K562 (cell line): Measurements from ENCODE around the gene AAGAB. TPM values are rescaled to one million over a fixed set of nuclear protein-coding genes. Genes with fewer than 3 reads are reported as not detected.

ENCODE experiments used
- ATAC-seq: fragments of 200-7000 bp; cut with Tn5 transposase; 3 replicates; pipeline ENCODE4 v1.9.1; 2020; ENCODE audit warnings: moderate library complexity
- BruUV-seq: library from RNA; stranded (reverse); fragments of 400-500 nt; replicated peaks from 2 replicates; lab custom pipeline; 2021; lab: Mats Ljungman, UMichigan
- CTCF ChIA-PET: fragments of 300-600 bp; formaldehyde crosslinking; extraction: SDS; loops from one replicate; lab custom pipeline; 2021; ENCODE audit warnings: low intra/inter-chr PET ratio; lab: Yijun Ruan, JAX
- POLR2A ChIA-PET: fragments of 300-600, 350-650 bp; sonication (Branson Sonifier 250); formaldehyde crosslinking; extraction: SDS; loops from one replicate; lab custom pipeline; 2021; ENCODE audit warnings: antibody characterized with exemption, inconsistent platforms; lab: Yijun Ruan, JAX
- DNase-seq, 4 experiments: peaks; one replicate each; pipeline versions ENCODE4 v3.0.0 to v3.0.0-alpha.2; 2011 to 2018; ENCODE audit warnings: low spot score in 3 of 4, mixed read lengths in 3 of 4; ENCODE audit errors: extremely low read depth in 1 of 4
- FAIRE-seq: peaks from 2 replicates; lab custom pipeline; 2011; peaks lifted over from hg19 to GRCh38; lab: Jason Lieb, UNC
- H2AFZ ChIP-seq: 2 replicates; pipeline ENCODE4 v1.6.0; 2011; ENCODE audit warnings: low read depth, low read length, control low read depth, inconsistent platforms
- H3K27ac ChIP-seq: fragments of 200-600 bp; 3 replicates; pipeline ENCODE4 v1.8.0; 2011; ENCODE audit warnings: low read depth, mild to moderate bottlenecking, control low read depth, inconsistent platforms, low read length, moderate library complexity, mixed read lengths; ENCODE audit errors: extremely low read depth
- H3K27me3 ChIP-seq, 2 experiments: fragments of 300-600 bp in 1 of 2; 2 replicates in 1 of 2; 3 replicates in 1 of 2; pipeline versions ENCODE4 v1.6.0 to v1.8.0; 2011; ENCODE audit warnings: inconsistent platforms in 2 of 2, low read length in 2 of 2, mild to moderate bottlenecking in 1 of 2, mixed read lengths in 1 of 2, moderate library complexity in 1 of 2; ENCODE audit not compliant: control insufficient read depth in 2 of 2, insufficient read depth in 2 of 2
- H3K36me3 ChIP-seq: fragments of 300-600 bp; 3 replicates; pipeline ENCODE4 v1.8.0; 2011; ENCODE audit warnings: mild to moderate bottlenecking, low read length, inconsistent platforms; ENCODE audit not compliant: control insufficient read depth, insufficient read depth
- H3K4me1 ChIP-seq, 2 experiments: fragments of 200-600 bp in 1 of 2; replicated peaks in 1 of 2; 2 replicates in 1 of 2; 3 replicates in 1 of 2; pipeline versions ENCODE4 v1.5.1 to v1.8.0; 2011; ENCODE audit warnings: inconsistent platforms in 2 of 2, low read length in 2 of 2, mild to moderate bottlenecking in 1 of 2, mixed read lengths in 1 of 2, moderate library complexity in 1 of 2; ENCODE audit not compliant: control insufficient read depth in 2 of 2, insufficient read depth in 2 of 2
- H3K4me2 ChIP-seq: 2 replicates; pipeline ENCODE4 v1.6.1; 2011; ENCODE audit warnings: low read length, control low read depth, inconsistent platforms, mixed read lengths; ENCODE audit not compliant: insufficient read depth
- H3K4me3 ChIP-seq: fragments of 200-600 bp; sonication (generic), shearing (Covaris generic); 2 replicates; pipeline ENCODE4 v1.5.1; 2016; ENCODE audit warnings: control low read depth, inconsistent platforms
- H3K79me2 ChIP-seq: fragments of 200-600 bp; 3 replicates; pipeline ENCODE4 v1.8.0; 2011; ENCODE audit warnings: low read length, inconsistent platforms; ENCODE audit not compliant: control insufficient read depth, insufficient read depth
- H3K9ac ChIP-seq, 2 experiments: 2 replicates each; pipeline versions ENCODE4 v1.6.0 to v1.6.1; 2011; ENCODE audit warnings: low read depth in 2 of 2, low read length in 2 of 2, control low read depth in 1 of 2, inconsistent platforms in 1 of 2, mild to moderate bottlenecking in 1 of 2, mixed read lengths in 1 of 2; ENCODE audit not compliant: insufficient read depth in 1 of 2
- H3K9me1 ChIP-seq: one replicate; pipeline ENCODE4 v1.6.0; 2011; ENCODE audit warnings: inconsistent platforms, mild to moderate bottlenecking, low read length, moderate library complexity; ENCODE audit not compliant: control insufficient read depth, insufficient read depth
- H3K9me3 ChIP-seq: replicated peaks from 2 replicates; pipeline ENCODE4 v1.5.1; 2011; ENCODE audit warnings: low read depth, low read length, inconsistent platforms; ENCODE audit not compliant: control insufficient read depth, insufficient read depth
- H4K20me1 ChIP-seq: replicated peaks from 2 replicates; pipeline ENCODE4 v1.6.1; 2011; ENCODE audit warnings: low read length, inconsistent platforms, mixed read lengths; ENCODE audit not compliant: control insufficient read depth, insufficient read depth
- C11orf30 ChIP-seq: fragments of 450-650 bp; IDR thresholded peaks from 2 replicates; pipeline ENCODE4 v1.6.1; 2016; ENCODE audit warnings: low read depth, mild to moderate bottlenecking
- PCBP2 ChIP-seq: fragments of 200-400 bp; formaldehyde crosslinking; IDR thresholded peaks from 2 replicates; pipeline ENCODE4 v1.6.1; 2018; ENCODE audit warnings: low read length, low read depth, mild to moderate bottlenecking, moderate library complexity; ENCODE audit not compliant: poor library complexity, severe bottlenecking
- POLR2A ChIP-seq: fragments of 450-650 bp; conservative IDR thresholded peaks from 2 replicates; pipeline ENCODE4 v1.6.1; 2016
- THRB ChIP-seq: fragments of 450-650 bp; formaldehyde crosslinking; conservative IDR thresholded peaks from 2 replicates; pipeline ENCODE4 v1.4.0; 2022; ENCODE audit warnings: mild to moderate bottlenecking, missing genetic modification characterization
- ZNF316 ChIP-seq: fragments of 450-650 bp; IDR thresholded peaks from 2 replicates; pipeline ENCODE4 v1.6.1; 2016
- ZNF766 ChIP-seq: fragments of 200-800 bp; sonication (Bioruptor generic); conservative IDR thresholded peaks from 2 replicates; pipeline ENCODE4 v1.6.1; 2016; ENCODE audit warnings: missing genetic modification characterization, missing compliant biosample characterization
- WGBS: fragments of 100-300 bp; shearing (Covaris generic); methylation state at CpG from one replicate; pipeline ENCODE4 v1.1.6; 2016; ENCODE audit warnings: low coverage, mixed read lengths; ENCODE audit not compliant: insufficient coverage; ENCODE audit errors: missing lambda C conversion rate; 5-methylcytosine and 5-hydroxymethylcytosine counted together
- in situ Hi-C: fragments of 300-500 bp; cut with MboI; formaldehyde crosslinking; loops from 4 replicates; pipeline ENCODE4 v1.15.0; 2018; ENCODE audit warnings: inconsistent platforms, mixed read lengths
- intact Hi-C: fragments of 100-400 bp; cut with micrococcal nuclease; formaldehyde crosslinking; loops from 2 replicates; pipeline ENCODE4 v1.14.2; 2022
- polyA plus RNA-seq, 8 experiments: library from polyadenylated mRNA; depleted of rRNA in 4 of 8; stranded (reverse) in 5 of 8; unstranded in 3 of 8; fragments of >200 nt; fragmentation: Nextera tagmentation in 2 of 8; fragmentation: Illumina TruSeq in 1 of 8; extraction: Ambion mirVana in 2 of 8; extraction: Trizol in 1 of 8; gene quantifications; 2 replicates each; pipeline versions ENCODE4 v1.2.1 to v1.2.3, GENCODE V29; 2011 to 2014; ENCODE audit warnings: inconsistent platforms in 1 of 8, missing spikeins in 1 of 8
- total RNA-seq, 7 experiments: library from RNA; depleted of rRNA in 6 of 7; stranded (reverse); fragments of >200 nt in 6 of 7; fragmentation: Illumina TruSeq in 2 of 7; extraction: Trizol in 2 of 7; gene quantifications; 2 replicates each; pipeline versions ENCODE4 v1.2.1 to v1.2.3, GENCODE V29; 2011 to 2021; ENCODE audit warnings: low replicate concordance in 1 of 7

The AAGAB gene
- total and polyA plus RNA-seq, 9 of the 15 experiments (the other 6 are each of a cell fraction or from before 2014, with no cell fraction given), result 17.8 to 109 (median 58.3) TPM

DNA sequence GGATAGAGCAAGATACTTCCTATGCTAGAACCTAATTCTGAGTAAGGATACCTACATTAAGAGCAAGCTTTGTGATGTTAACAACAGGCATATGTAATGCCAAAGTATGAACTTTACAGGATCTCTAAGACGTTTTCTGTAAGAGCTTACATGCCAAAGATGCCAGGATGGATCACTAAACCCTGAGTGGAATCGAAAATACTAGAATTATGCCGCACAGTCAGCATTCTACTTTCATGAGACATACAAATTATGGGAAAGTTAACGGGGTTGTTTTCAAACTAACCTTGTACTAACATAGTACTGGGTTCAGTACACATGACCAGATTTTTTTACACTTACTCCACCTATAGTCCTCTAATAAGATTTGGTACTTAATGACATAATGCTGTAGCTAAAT is 55.1 kb downstream of the AAGAB start:
- ChIA-PET POLR2A (interaction anchor here (0.6 to 1.7 kb wide), 2 partner anchors 8 to 9 kb away, joined by 3 to 5 read pairs; no protein-coding TSS in a partner anchor), CTCF (no interaction called here)
- TF ChIP-seq ZNF316 (peak; percentile 35; the same call in 1 of the 2 replicates), ZNF766 (CRISPR knock-in tag) (no peak)
- Histone ChIP-seq H3K36me3 (peaks cover 63% of the 10 kb centered on the region), H3K4me1 (no peaks in the 10 kb centered on the region), H3K9me1 (no peaks in the 10 kb centered on the region), H3K4me3 (no peak overlapping the region), H4K20me1 (no peaks in the 10 kb centered on the region), H3K27ac (no peak overlapping the region), H3K79me2 (no peaks in the 10 kb centered on the region), H3K4me2 (no peak overlapping the region), H3K9ac (no peak overlapping the region), H2AFZ (no peak overlapping the region), H3K27me3 (no peaks in the 10 kb centered on the region), H3K9me3 (no peaks in the 10 kb centered on the region)
- in situ Hi-C loops, result no loop called here
- DNase-seq (no peak), ATAC-seq (no peak), FAIRE-seq (no peak)
- 83% methylated on average over 4 of the region's 4 CpGs for WGBS
- BruUV-seq, result no TSS peak
- intact Hi-C loops, result no loop called here

DNA sequence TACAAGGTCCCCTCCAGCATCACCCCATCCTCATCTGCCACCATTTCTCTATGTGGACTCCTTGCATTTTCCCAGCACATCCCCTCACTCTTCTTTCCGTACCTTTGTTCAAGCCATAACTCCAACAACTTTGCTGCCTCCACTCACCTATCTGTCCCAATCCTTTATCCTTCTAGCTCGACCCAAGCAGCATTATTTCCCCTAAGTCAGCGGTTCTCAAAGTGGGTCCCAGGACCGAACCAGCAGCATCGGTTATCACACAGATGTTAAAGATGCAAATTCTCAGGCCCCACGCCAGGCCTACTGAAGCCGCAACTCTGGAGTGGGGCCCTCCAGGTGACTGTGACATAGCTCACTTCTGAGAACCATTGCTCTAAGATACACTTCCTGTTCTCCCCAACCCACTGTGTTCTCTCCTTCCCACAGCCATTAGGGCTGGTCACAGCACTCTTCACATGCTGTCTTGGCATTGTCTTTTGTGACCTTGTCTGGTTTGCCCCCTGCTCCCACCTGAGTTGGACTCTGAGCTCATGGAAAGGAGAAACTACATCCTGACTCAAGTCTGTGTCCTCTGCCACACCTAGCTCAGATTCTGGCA is 56.2 kb downstream of the AAGAB start:
- Histone ChIP-seq H3K27me3 (no peaks in the 10 kb centered on the region), H3K4me1 (no peaks in the 10 kb centered on the region), H3K4me2 (no peak overlapping the region), H3K27ac (no peak overlapping the region), H3K9me3 (no peaks in the 10 kb centered on the region), H3K9me1 (no peaks in the 10 kb centered on the region), H3K79me2 (no peaks in the 10 kb centered on the region), H2AFZ (no peak overlapping the region), H4K20me1 (no peaks in the 10 kb centered on the region), H3K9ac (no peak overlapping the region; a peak in 1 of 4 replicates), H3K36me3 (peaks cover 61% of the 10 kb centered on the region), H3K4me3 (no peak overlapping the region)
- 91% methylated on average over 7 of the region's 7 CpGs for WGBS
- BruUV-seq, result no TSS peak
- TF ChIP-seq ZNF316, result peak; percentile 48; the same call in 1 of the 2 replicates
- TF ChIP-seq C11orf30, result peak; percentile 30; the same call in 1 of the 2 replicates
- peak; percentile 42; the same call in 1 of the 2 replicates for TF ChIP-seq POLR2A
- TF ChIP-seq PCBP2, result no peak
- TF ChIP-seq THRB (CRISPR knock-in tag), result 0 out of 2 replicates have a peak, but pooled peaks have one; percentile 30
- FAIRE-seq (no peak), DNase-seq (no peak), ATAC-seq (no peak)
- CTCF ChIA-PET, result no interaction called here
- in situ Hi-C loops, result no loop called here
- intact Hi-C loops, result no loop called here
- POLR2A ChIA-PET, result interaction anchor here (0.6 to 1.7 kb wide), 4 partner anchors 12 to 265 kb away, joined by 3 to 10 read pairs (median 4); no protein-coding TSS in a partner anchor
